DMS 273 treated with DMSO at 0.1 percent for 48 hours (cell line): ENCODE data around the gene OR10A6.

ENCODE experiments used
- DNase-seq: peaks from one replicate; lab custom pipeline; 2025; lab: John Stamatoyannopoulos, UW

Gene OR10A6

GRCh38 chr11:7931168-7931567, at the start of gene OR10A6:
Gene OR10A6, minus strand, starts transcription at chr11:7931268. Its CDS starts 2,606 bp downstream, at chr11:7928662.
- DNase-seq, result no peak

GRCh38 chr11:7977232-7977917, 46.3 kb upstream of the OR10A6 start:
- no peak for DNase-seq

GRCh38 chr11:7974668-7975067, 43.6 kb upstream of the OR10A6 start:
- no peak for DNase-seq

- no peak for DNase-seq
Observed at GRCh38 chr11:7973011-7973410, 41.9 kb upstream of the OR10A6 start.

GRCh38 chr11:7971846-7972245, 40.8 kb upstream of the OR10A6 start:
- DNase-seq, result no peak

- no peak for DNase-seq
Observed at GRCh38 chr11:7969756-7970646, 38.9 kb upstream of the OR10A6 start.

- DNase-seq, result no peak
Observed at GRCh38 chr11:7968686-7969085, 37.6 kb upstream of the OR10A6 start.

GRCh38 chr11:7967826-7968225, 36.8 kb upstream of the OR10A6 start:
- DNase-seq, result no peak

- no peak for DNase-seq
Observed at GRCh38 chr11:7967097-7967496, 36.0 kb upstream of the OR10A6 start.

- no peak for DNase-seq
Observed at GRCh38 chr11:7965386-7965785, 34.3 kb upstream of the OR10A6 start, which contains the start of gene NLRP10. Gene NLRP10, minus strand, starts transcription at chr11:7965447. Its CDS starts 1,952 bp downstream, at chr11:7963495.

- DNase-seq, result no peak
Observed at GRCh38 chr11:7964873-7965272, 33.8 kb upstream of the OR10A6 start.

- no peak for DNase-seq
Observed at GRCh38 chr11:7964261-7964660, 33.2 kb upstream of the OR10A6 start.

GRCh38 chr11:7955191-7955590, 24.1 kb upstream of the OR10A6 start:
- no peak for DNase-seq

GRCh38 chr11:7949934-7950333, 18.9 kb upstream of the OR10A6 start:
- DNase-seq, result no peak

GRCh38 chr11:7944123-7944522, 13.1 kb upstream of the OR10A6 start:
- no peak for DNase-seq

GRCh38 chr11:7941608-7942007, 10.5 kb upstream of the OR10A6 start, which contains the start of gene OR10A3:
Gene OR10A3, minus strand, starts transcription at chr11:7941708. Its CDS starts 2,188 bp downstream, at chr11:7939520.
- no peak for DNase-seq

GRCh38 chr11:7941146-7941545, 10.1 kb upstream of the OR10A6 start:
- DNase-seq, result no peak

GRCh38 chr11:7936615-7937014, 5.5 kb upstream of the OR10A6 start:
- DNase-seq, result no peak

- DNase-seq, result no peak
Observed at GRCh38 chr11:7927635-7928034, 3.4 kb downstream of the OR10A6 start.

- DNase-seq, result no peak
Observed at GRCh38 chr11:7924536-7924935, 6.5 kb downstream of the OR10A6 start.

GRCh38 chr11:7918141-7918540, 12.9 kb downstream of the OR10A6 start:
- DNase-seq, result no peak

GRCh38 chr11:7911011-7911410, 20.1 kb downstream of the OR10A6 start:
- DNase-seq, result no peak

- no peak for DNase-seq
Observed at GRCh38 chr11:7910286-7910788, 20.7 kb downstream of the OR10A6 start.
